ENCODE results near the gene C13orf46.
"Not testable (repeated sequence)": the region's sequence is repeated elsewhere in the genome, so short reads cannot be mapped to it uniquely, and the experiment has no call there.

Gene C13orf46

GRCh38 chr13:113923376-113924063 is 50.4 kb downstream of the C13orf46 start:
- DNase-seq (ENCODE audit: low read depth) = no peak

GRCh38 chr13:113922412-113923118 is 51.3 kb downstream of the C13orf46 start:
- no peak for DNase-seq (ENCODE audit: low read depth)

- DNase-seq (ENCODE audit: low read depth) = no peak
Measured at GRCh38 chr13:113921763-113922162, 52.1 kb downstream of the C13orf46 start.

- DNase-seq (ENCODE audit: low read depth) = no peak
Measured at GRCh38 chr13:113920606-113921286, 53.1 kb downstream of the C13orf46 start.

- DNase-seq (ENCODE audit: low read depth) = no peak
Measured at GRCh38 chr13:113919761-113920559, 53.9 kb downstream of the C13orf46 start.

GRCh38 chr13:113918981-113919701 is 54.7 kb downstream of the C13orf46 start:
- DNase-seq (ENCODE audit: low read depth) = no peak

- no peak for DNase-seq (ENCODE audit: low read depth)
Measured at GRCh38 chr13:113918580-113918979, 55.3 kb downstream of the C13orf46 start.

GRCh38 chr13:113917594-113918371 is 56.1 kb downstream of the C13orf46 start:
- DNase-seq (ENCODE audit: low read depth) = no peak

- DNase-seq (ENCODE audit: low read depth) = no peak
Measured at GRCh38 chr13:113917096-113917495, 56.8 kb downstream of the C13orf46 start.

- no peak for DNase-seq (ENCODE audit: low read depth)
Measured at GRCh38 chr13:113916330-113916815, 57.5 kb downstream of the C13orf46 start.

- no peak for DNase-seq (ENCODE audit: low read depth)
Measured at GRCh38 chr13:113915786-113916329, 58.0 kb downstream of the C13orf46 start.

GRCh38 chr13:113915012-113915763 is 58.7 kb downstream of the C13orf46 start:
- no peak for DNase-seq (ENCODE audit: low read depth)

GRCh38 chr13:113914333-113915011 is 59.4 kb downstream of the C13orf46 start:
- DNase-seq (ENCODE audit: low read depth) = no peak

GRCh38 chr13:113913838-113914237 is 60.0 kb downstream of the C13orf46 start:
- not testable (repeated sequence) for DNase-seq (ENCODE audit: low read depth)

GRCh38 chr13:113913408-113913807 is 60.5 kb downstream of the C13orf46 start:
- DNase-seq (ENCODE audit: low read depth) = not testable (repeated sequence)

GRCh38 chr13:113912596-113912995 is 61.3 kb downstream of the C13orf46 start:
- DNase-seq (ENCODE audit: low read depth) = no peak

- DNase-seq (ENCODE audit: low read depth) = no peak
Measured at GRCh38 chr13:113907635-113908617, 66.0 kb downstream of the C13orf46 start.

- no peak for DNase-seq (ENCODE audit: low read depth)
Measured at GRCh38 chr13:113906571-113906970, 67.3 kb downstream of the C13orf46 start.

All from activated T-cell treated with anti-CD3 and anti-CD28 coated beads for 1 hour (primary cell).